ENCODE data around the gene TNFRSF4.
"Not testable (repeated sequence)": the region's sequence is repeated elsewhere in the genome, so short reads cannot be mapped to it uniquely, and the experiment has no call there.

The TNFRSF4 gene

DNA sequence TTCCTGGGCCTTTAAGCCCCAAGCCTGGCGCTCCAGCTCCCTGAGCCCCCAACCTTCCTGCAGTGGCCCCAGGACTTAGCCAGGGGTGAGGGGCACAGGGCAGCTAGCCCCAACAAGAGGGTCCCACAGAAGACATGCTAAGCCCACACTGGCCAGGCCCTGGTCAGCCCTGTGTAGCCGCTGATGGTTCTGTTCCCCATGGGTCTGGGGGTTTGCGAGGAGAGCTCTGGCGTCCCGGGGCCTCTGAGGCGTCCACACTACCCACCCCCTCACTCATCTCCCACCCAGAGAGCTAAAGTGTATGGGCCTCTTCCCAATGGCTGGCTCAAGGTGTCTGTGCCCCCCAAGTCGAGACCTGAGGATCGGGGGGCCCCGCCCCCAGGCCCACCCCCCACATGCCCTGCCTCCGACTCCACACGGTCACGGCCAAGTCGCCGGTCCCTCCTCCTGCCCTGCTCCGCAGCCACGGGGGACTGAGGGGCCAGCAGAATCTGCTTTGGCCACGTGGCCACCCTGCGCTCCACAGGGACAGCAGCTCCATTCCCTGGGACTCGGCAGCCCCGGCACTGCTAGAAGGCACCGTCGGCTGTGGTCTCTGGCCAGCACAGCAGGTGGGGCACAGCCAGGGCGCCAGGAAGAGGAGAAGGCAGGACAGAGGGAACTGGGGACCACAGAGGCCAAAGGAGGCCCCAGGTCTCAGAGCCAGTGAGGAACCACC is 15.4 kb downstream of the TNFRSF4 start:
- Mint-ChIP-seq H3K27me3 (ENCODE audit: low read depth) (peaks cover 7% of the 10 kb centered on the region), H3K4me3 (no peak overlapping the region), H3K4me1 (ENCODE audit: low read depth) (peaks cover 6% of the 10 kb centered on the region), H3K9me3 (peaks cover 15% of the 10 kb centered on the region), H3K27ac (no peak overlapping the region), H3K36me3 (ENCODE audit: low read depth) (peaks cover 17% of the 10 kb centered on the region)

DNA sequence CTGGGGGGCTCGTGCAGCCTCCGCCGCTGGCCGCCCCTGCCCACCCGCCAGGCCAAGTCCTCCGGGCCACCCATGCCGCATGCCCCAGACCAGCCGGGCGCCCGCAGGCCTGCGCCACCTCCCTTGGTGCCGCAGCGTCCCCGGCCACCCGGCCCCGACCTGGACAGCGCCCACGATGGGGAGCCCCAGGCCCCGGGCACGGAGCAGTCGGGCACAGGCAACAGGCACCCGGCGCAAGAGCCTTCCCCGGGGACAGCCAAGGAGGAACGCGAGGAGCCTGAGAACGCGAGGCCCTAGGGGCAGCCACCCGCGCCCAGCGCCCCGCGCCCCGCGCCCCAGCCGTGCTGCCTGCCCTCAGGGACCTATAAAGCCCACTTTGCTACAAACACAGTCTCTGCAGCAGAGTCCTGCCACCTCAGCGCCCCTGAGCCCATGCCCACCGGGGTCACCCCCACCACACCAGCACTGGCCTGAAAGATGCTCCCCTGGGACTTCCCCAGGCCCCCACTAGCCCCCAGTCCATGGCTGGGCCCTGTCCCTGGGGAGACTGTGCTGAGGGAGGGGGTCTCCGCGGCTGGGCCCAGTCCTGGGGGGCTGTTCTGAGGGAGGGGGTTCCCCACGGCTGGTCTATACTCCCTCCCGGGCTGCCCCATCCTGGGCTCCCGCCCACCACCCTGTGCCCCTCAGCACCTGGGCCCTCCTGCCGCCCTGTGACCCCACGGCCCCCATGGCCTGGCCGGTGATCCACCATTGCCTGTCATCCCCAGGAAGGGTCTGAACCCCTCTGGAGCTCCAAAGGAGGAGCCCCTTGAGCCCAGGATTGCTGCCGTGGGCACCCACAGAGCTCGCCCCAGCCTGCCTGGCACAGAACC is 16.2 kb downstream of the TNFRSF4 start:
- no peak overlapping the region for H3K27ac Mint-ChIP-seq
- peaks cover 6% of the 10 kb centered on the region for H3K4me1 Mint-ChIP-seq (ENCODE audit: low read depth)
- H3K4me3 Mint-ChIP-seq = no peak overlapping the region
- peaks cover 7% of the 10 kb centered on the region for H3K27me3 Mint-ChIP-seq (ENCODE audit: low read depth)
- peaks cover 17% of the 10 kb centered on the region for H3K36me3 Mint-ChIP-seq (ENCODE audit: low read depth)
- H3K9me3 Mint-ChIP-seq = peaks cover 15% of the 10 kb centered on the region

DNA sequence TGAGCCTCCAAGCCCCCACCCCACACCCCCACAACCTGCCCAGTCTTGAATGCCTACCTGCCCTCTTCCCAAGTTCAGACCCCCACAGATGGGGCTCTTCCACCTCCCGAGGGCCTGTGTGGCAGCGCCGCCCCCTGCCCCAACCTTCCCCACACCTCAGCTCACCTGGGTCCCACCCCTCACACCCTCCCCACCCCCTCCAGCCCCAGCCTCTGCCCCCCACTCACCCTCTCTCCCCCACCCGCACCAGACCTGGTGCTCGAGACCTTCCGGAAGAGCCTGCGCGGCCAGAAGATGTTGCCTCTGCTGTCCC is 16.8 kb downstream of the TNFRSF4 start:
- H3K36me3 Mint-ChIP-seq (ENCODE audit: low read depth) = peaks cover 18% of the 10 kb centered on the region
- no peak overlapping the region for H3K4me3 Mint-ChIP-seq
- peaks cover 17% of the 10 kb centered on the region for H3K9me3 Mint-ChIP-seq
- no peak overlapping the region for H3K27ac Mint-ChIP-seq
- peaks cover 6% of the 10 kb centered on the region for H3K4me1 Mint-ChIP-seq (ENCODE audit: low read depth)
- peaks cover 8% of the 10 kb centered on the region for H3K27me3 Mint-ChIP-seq (ENCODE audit: low read depth)

DNA sequence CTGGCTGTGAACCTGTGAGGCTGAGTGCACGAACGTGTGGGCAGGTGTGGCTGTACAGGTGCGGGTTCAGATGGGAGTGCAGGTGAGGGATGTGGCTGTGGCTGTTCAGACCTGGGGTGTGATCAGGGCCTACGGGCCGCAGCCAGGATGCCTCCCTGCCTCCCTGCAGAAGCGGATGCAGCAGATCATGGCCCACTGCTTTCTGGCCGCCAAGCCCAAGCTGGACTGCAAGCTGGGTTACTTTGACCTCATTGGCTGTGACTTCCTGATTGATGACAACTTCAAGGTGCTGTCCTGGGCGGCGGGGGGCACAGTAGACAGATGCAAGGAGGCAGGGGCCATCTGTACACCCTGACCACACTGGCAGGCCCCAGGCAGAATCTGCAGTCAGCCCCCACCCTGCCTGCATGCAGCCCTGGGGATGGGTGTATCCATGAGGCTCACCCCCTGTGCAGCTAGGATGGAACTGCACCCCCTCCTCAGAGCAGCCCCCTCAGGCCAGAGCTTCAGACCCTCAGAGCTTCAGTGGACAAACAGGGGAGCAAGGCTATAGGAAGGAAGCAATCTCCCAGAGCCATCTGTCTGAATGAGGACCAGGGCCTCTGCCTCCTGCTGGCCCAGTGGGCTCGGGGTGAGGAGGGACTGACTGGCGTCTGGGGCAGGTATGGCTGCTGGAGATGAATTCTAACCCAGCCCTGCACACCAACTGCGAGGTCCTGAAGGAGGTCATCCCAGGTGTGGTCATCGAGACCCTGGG is 17.3 kb downstream of the TNFRSF4 start:
- H3K4me3 Mint-ChIP-seq = no peak overlapping the region
- H3K4me1 Mint-ChIP-seq (ENCODE audit: low read depth) = peaks cover 6% of the 10 kb centered on the region
- H3K27me3 Mint-ChIP-seq (ENCODE audit: low read depth) = peaks cover 13% of the 10 kb centered on the region
- H3K27ac Mint-ChIP-seq = peak overlapping the region; percentile 24
- H3K36me3 Mint-ChIP-seq (ENCODE audit: low read depth) = peaks cover 22% of the 10 kb centered on the region
- peaks cover 23% of the 10 kb centered on the region for H3K9me3 Mint-ChIP-seq

DNA sequence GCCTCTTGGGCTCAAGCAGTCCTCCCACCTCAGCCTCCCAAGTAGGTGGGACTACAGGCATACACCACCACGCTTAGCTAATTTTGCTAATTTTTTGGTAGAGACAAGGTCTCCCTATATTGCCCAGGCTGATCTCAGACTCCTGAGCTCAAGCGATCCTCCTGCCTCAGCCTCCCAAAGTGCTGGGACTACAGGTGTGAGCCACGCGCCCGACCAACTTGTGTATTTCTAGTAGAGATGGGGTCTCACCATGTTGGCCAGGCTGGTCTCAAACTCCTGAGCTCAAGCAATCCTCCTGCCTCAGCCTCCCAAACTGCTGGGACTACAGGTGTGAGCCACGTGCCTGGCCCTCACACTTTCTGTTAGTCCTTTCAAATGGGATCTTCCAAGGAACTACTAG is 18.2 kb downstream of the TNFRSF4 start:
- peaks cover 25% of the 10 kb centered on the region for H3K9me3 Mint-ChIP-seq
- H3K4me1 Mint-ChIP-seq (ENCODE audit: low read depth); H3K4me3 Mint-ChIP-seq; H3K27ac Mint-ChIP-seq: not testable (repeated sequence)
- H3K27me3 Mint-ChIP-seq (ENCODE audit: low read depth) = peaks cover 16% of the 10 kb centered on the region
- H3K36me3 Mint-ChIP-seq (ENCODE audit: low read depth) = peaks cover 22% of the 10 kb centered on the region

DNA sequence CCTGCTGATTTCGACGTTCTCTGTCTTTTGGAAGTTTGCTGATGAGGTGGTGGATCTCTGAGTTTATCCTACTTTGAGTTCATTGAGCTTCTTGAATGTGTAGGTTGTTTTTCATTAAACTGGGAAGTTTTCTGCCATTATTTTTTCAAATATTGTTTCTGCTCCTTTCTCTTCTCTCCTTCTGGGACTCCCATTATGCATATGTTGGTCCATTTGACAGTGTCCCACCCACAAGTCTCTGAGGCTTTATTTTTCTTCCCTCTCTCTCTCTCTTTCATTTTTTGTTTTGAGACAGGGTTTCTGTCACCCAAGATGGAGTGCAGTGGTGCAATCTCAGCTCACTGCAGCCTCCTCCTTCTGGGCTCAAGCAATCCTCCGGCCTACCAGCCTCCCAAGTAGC is 19.2 kb downstream of the TNFRSF4 start:
- Mint-ChIP-seq H3K4me3 (no peak overlapping the region), H3K9me3 (peaks cover 25% of the 10 kb centered on the region), H3K27me3 (ENCODE audit: low read depth) (peaks cover 21% of the 10 kb centered on the region), H3K27ac (no peak overlapping the region), H3K4me1 (ENCODE audit: low read depth) (peaks cover 3% of the 10 kb centered on the region), H3K36me3 (ENCODE audit: low read depth) (peaks cover 20% of the 10 kb centered on the region)

DNA sequence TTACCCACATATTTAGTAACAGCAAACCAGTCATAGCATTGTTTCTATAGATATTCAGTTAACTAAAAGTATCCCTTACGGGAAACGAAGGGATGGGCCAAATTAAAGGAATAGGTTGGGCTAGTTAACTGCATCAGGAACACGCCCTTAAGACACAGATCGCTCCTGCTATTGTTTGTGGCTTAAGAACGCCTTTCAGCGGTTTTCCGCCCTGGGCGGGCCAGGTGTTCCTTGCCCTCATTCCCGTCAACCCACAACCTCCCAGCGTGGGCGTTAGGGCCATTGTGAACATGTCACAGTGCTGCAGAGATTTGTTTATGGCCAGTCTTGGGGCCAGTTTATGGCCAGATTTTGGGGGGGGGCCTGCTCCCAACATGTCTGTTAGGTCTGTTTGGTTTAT is 22.2 kb downstream of the TNFRSF4 start:
- Mint-ChIP-seq H3K4me3 (no peak overlapping the region), H3K27ac (no peak overlapping the region), H3K4me1 (ENCODE audit: low read depth) (peaks cover 5% of the 10 kb centered on the region), H3K9me3 (peaks cover 25% of the 10 kb centered on the region), H3K27me3 (ENCODE audit: low read depth) (peaks cover 34% of the 10 kb centered on the region), H3K36me3 (ENCODE audit: low read depth) (peaks cover 20% of the 10 kb centered on the region)

DNA sequence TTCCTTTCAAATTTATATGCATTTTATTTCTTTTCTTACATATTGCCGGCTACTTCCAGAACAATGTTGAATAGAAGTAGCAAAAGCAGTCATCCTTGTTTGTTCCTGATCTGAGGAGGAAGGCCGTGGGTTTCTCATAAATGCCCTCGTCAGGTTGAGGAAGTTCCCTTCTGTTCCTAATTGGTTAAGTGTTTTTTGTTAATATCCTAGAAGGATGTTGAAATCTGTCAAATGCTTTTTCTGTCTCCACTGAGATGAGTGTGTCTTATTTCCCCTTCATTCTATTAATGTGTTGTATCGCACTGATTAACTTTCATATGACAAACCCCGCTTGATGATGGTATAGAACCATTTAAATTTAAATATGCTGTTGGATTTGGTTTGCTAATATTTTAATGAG is 24.8 kb downstream of the TNFRSF4 start:
- Mint-ChIP-seq H3K4me3 (no peak overlapping the region), H3K9me3 (peaks cover 11% of the 10 kb centered on the region), H3K36me3 (ENCODE audit: low read depth) (peaks cover 8% of the 10 kb centered on the region), H3K4me1 (ENCODE audit: low read depth) (peaks cover 5% of the 10 kb centered on the region), H3K27ac (no peak overlapping the region), H3K27me3 (ENCODE audit: low read depth) (peaks cover 33% of the 10 kb centered on the region)

DNA sequence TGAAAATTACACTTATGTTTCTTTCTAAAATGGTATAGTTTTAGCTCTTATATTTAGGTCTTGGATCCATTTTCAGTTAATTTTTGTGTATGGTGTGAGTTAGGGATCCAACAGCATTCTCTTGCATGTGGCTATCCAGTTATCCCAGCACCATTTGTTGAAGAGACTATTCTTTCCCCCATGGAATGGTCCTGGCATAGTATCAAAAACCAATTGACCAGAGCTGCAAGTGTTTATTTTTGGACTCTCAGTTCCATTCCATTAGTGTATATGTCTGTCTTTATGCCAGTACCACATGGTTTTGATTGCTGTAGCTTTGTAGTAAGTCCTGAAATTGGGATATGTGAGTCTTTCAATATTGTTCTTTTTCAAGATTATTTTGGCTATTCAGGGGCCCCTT is 26.0 kb downstream of the TNFRSF4 start:
- Mint-ChIP-seq H3K4me3 (no peak overlapping the region), H3K4me1 (ENCODE audit: low read depth) (peaks cover 5% of the 10 kb centered on the region), H3K36me3 (ENCODE audit: low read depth) (peaks cover 8% of the 10 kb centered on the region), H3K27ac (no peak overlapping the region), H3K9me3 (peaks cover 10% of the 10 kb centered on the region), H3K27me3 (ENCODE audit: low read depth) (peaks cover 32% of the 10 kb centered on the region)

DNA sequence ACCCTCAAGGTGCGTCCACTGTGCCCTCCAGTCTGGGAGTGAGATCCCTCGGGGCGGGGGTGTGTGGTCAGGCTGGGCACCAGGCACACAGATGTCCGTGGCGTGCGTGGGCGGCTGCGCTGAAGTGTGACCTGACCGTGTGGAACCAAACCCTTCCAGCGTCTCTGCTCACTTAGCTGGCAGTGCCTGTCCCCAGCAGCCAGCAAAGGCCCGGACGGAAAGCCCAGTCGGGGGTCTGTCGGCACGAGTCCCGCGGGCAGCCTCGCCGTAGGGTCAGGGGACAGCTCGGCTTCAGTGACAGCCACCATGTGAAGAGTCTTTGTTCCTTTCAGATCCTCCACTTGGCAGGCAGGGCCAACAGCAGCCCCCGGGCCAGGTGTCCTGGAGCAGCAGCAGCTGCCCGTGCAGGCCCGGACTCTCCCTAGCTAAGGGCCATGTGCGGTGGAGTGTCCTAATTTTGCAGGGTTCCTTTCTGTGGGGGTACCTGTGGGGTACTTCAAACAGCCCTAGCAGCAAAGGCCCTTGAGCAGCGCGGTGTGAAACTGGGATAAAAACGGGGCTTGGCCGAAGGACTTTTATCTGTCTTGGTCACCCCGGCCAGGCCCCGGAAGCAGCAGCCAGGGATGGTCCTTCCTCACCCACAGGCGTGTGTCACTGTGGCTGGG is 28.7 kb downstream of the TNFRSF4 start:
- Mint-ChIP-seq H3K27ac (no peak overlapping the region), H3K9me3 (no peaks in the 10 kb centered on the region), H3K36me3 (ENCODE audit: low read depth) (peaks cover 3% of the 10 kb centered on the region), H3K4me1 (ENCODE audit: low read depth) (peaks cover 5% of the 10 kb centered on the region), H3K4me3 (no peak overlapping the region), H3K27me3 (ENCODE audit: low read depth) (peaks cover 21% of the 10 kb centered on the region)

DNA sequence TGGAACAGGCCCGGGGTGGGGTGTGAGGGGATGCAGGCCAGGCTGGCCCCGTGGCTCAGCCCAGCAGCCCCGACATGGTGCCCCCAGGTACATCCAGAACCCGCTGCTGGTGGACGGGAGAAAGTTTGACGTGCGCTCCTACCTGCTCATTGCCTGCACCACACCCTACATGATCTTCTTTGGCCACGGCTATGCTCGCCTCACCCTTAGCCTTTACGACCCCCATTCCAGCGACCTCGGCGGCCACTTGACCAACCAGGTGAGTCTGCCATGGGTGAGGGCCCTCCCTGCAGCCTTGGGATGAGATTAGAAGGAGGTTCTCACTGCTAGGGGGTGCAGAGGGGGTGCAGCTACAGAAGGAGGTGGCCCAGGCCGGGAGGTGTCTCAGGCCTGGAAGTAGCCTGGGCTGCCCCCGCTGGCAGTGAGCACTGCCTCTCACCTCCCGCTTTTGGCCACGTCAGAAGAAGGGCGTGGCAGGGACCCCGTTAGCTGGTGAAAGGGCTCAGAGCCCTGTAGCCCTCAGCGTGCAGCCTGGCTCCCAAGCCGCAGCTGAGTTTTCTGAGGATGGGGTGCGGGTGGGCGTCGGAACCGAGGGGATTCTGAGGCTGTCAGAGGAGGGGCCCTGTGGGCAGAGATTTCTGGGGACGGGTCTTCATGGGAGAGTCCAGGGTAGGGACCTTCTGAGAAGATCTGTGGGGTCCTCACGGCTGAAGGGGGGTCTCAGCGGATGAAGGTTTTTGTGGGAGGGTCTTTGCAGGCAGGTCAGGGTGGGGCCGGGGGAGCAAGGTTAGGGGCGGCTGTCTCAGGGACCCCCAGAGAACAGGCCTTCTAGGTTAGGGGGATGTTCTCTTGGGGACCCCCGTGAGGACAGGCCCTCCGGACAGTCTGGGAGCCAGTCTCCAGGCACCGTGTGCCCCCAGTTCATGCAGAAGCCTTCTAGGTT is 29.8 kb downstream of the TNFRSF4 start:
- peaks cover 2% of the 10 kb centered on the region for H3K4me1 Mint-ChIP-seq (ENCODE audit: low read depth)
- no peak overlapping the region for H3K27ac Mint-ChIP-seq
- peaks cover 12% of the 10 kb centered on the region for H3K27me3 Mint-ChIP-seq (ENCODE audit: low read depth)
- peaks cover 3% of the 10 kb centered on the region for H3K36me3 Mint-ChIP-seq (ENCODE audit: low read depth)
- H3K9me3 Mint-ChIP-seq = no peaks in the 10 kb centered on the region
- H3K4me3 Mint-ChIP-seq = no peak overlapping the region

DNA sequence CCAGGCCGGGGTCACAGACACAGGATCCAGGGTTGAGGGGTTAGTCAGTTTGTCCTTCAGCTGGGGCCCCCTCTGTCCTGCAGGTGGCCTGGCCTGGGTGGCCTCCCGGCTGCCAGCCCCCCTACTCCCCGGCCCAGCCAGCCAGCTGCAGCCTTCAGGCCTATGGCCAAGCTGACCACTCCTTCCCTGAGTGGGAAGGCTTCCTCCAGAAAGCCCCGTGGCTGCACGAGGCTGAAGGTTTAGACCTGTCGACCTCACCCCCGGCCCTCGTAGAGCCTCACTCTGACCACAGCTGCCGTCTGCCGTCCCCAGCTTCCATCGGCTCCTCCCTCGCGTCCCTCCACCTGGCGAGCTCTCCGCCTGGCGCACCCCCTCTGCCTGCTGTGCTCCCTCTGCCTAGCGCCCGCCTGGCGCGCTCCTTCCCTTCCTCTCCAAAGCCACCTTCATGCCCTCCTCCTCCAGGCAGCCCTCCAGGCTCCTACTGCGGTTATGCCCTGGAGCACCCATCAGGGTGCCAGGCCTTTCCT is 30.7 kb downstream of the TNFRSF4 start:
- Mint-ChIP-seq H3K9me3 (no peaks in the 10 kb centered on the region), H3K4me3 (no peak overlapping the region), H3K27me3 (ENCODE audit: low read depth) (peaks cover 5% of the 10 kb centered on the region), H3K36me3 (ENCODE audit: low read depth) (peaks cover 3% of the 10 kb centered on the region), H3K27ac (peak overlapping the region; percentile 41), H3K4me1 (ENCODE audit: low read depth) (no peaks in the 10 kb centered on the region)

DNA sequence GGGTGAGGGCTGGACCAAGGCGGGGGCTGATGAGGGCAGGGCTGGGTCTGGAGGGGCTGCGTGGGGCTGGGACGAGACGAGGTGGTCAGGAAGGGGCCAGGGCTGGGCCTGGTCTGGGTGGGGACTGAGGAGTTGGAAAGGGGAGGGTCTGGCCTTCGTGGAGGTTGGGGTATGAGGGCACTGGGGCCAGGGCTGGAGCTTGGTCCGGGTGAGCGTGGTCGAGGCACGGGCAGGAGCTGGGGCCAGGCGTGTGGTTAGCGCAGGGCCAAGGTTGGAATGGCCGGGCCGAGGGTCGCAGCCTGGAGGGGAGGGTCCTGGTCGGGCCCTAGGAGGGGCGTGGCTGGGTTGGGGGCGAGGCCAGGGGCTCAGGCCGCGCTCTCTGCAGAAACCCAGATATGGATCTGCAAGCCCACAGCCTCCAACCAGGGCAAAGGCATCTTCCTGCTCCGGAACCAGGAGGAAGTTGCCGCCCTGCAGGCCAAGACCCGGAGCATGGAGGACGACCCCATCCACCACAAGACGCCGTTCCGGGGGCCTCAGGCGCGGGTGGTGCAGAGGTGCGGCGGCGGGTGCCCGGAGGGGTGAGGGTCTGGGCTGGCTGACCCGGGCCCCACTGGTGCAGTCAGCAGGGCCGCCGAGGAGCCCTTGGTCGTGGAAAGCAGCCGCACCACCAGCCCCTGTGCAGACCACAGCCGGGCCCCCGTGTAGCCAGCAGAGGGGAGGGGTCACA is 31.3 kb downstream of the TNFRSF4 start:
- no peak overlapping the region for H3K4me3 Mint-ChIP-seq
- H3K27ac Mint-ChIP-seq = no peak overlapping the region
- H3K27me3 Mint-ChIP-seq (ENCODE audit: low read depth) = peaks cover 5% of the 10 kb centered on the region
- no peaks in the 10 kb centered on the region for H3K4me1 Mint-ChIP-seq (ENCODE audit: low read depth)
- H3K36me3 Mint-ChIP-seq (ENCODE audit: low read depth) = peaks cover 3% of the 10 kb centered on the region
- no peaks in the 10 kb centered on the region for H3K9me3 Mint-ChIP-seq

Data from T-helper 1 cell treated with Interleukin-12 subunit alpha and Interleukin-12 subunit beta and Interleukin-4 antibody, amounts not matched to agents 30 μg/mL and 1 μg/mL, for 36 hours (primary cell).